ENCODE measurements around the gene PELI3. TPM values are rescaled to one million over a fixed set of nuclear protein-coding genes. Genes with fewer than 3 reads are reported as not detected.

The PELI3 gene
- total RNA-seq, 1 donor from 2014 or later = 16.1 TPM

GRCh38 chr11:66524304-66525040 lies 57.8 kb downstream of the PELI3 start:
- peaks cover 20% of the 10 kb centered on the region for H3K36me3 Mint-ChIP-seq (ENCODE audit: low read depth)

More at GRCh38 chr11:66524304-66525040, 57.8 kb downstream of the PELI3 start:
- Mint-ChIP-seq H3K4me1 (peaks cover 3% of the 10 kb centered on the region), H3K9me3 (no peaks in the 10 kb centered on the region), H3K27ac (no peak overlapping the region), H3K4me3 (no peak overlapping the region), H3K27me3 (no peaks in the 10 kb centered on the region)
- no peak for DNase-seq
- intact Hi-C loops (cut with micrococcal nuclease) = no loop called here

Other genes with a start within 250 kb of the PELI3 start
- 56.6 and 57.0 TPM in 2 replicates for gene KLC2, start 209.2 kb upstream of the PELI3 start, total RNA-seq
- gene RAB1B, start 198.3 kb upstream of the PELI3 start, total RNA-seq = 117 and 123 TPM in 2 replicates
- 1.0 and 2.7 TPM in 2 replicates for gene CNIH2, start 188.7 kb upstream of the PELI3 start, total RNA-seq
- gene YIF1A, start 177.8 kb upstream of the PELI3 start, total RNA-seq = 108 and 119 TPM in 2 replicates
- not detected in 2 replicates for gene TMEM151A, start 175.0 kb upstream of the PELI3 start, total RNA-seq
- gene CD248, start 149.9 kb upstream of the PELI3 start, total RNA-seq = not detected in 2 replicates
- 0.99 and 1.1 TPM in 2 replicates for gene RIN1, start 130.5 kb upstream of the PELI3 start, total RNA-seq
- 55.6 and 58.4 TPM in 2 replicates for gene BRMS1, start 121.8 kb upstream of the PELI3 start, total RNA-seq
- gene B4GAT1, start 119.3 kb upstream of the PELI3 start, total RNA-seq = 10.8 and 11.1 TPM in 2 replicates
- gene SLC29A2, start 95.1 kb upstream of the PELI3 start, total RNA-seq = 17.4 and 18.9 TPM in 2 replicates
- 0.09 TPM in 1 of 2 replicates, not detected in the other for gene NPAS4, start 45.9 kb upstream of the PELI3 start, total RNA-seq
- 102 TPM in 2 replicates for gene MRPL11, start 28.1 kb upstream of the PELI3 start, total RNA-seq
- 97.1 and 106 TPM in 2 replicates for gene DPP3, start 13.5 kb downstream of the PELI3 start, total RNA-seq
- 17.6 and 18.3 TPM in 2 replicates for gene BBS1, start 43.7 kb downstream of the PELI3 start, total RNA-seq
- gene ZDHHC24, start 79.1 kb downstream of the PELI3 start, total RNA-seq = 12.2 and 13.9 TPM in 2 replicates
- gene ACTN3, start 80.0 kb downstream of the PELI3 start, total RNA-seq = 0.07 TPM in 2 replicates
- gene CTSF, start 101.7 kb downstream of the PELI3 start, total RNA-seq = 0.68 and 1.2 TPM in 2 replicates
- 0.19 and 0.21 TPM in 2 replicates for gene CCDC87, start 126.2 kb downstream of the PELI3 start, total RNA-seq
- 28.3 and 31.4 TPM in 2 replicates for gene CCS, start 126.3 kb downstream of the PELI3 start, total RNA-seq
- 209 and 214 TPM in 2 replicates for gene RBM14, start 149.7 kb downstream of the PELI3 start, total RNA-seq
- 109 and 133 TPM in 2 replicates for gene RBM4, start 171.8 kb downstream of the PELI3 start, total RNA-seq
- gene RBM4B, start 211.0 kb downstream of the PELI3 start, total RNA-seq = 15.6 and 16.0 TPM in 2 replicates

All from activated CD4-positive, alpha-beta T cell treated with anti-CD3 and anti-CD28 coated beads, Interleukin-2, amount 10 ng/mL, durations not matched to agents 24 days and 14 days (primary cell).